Subcutaneous abdominal adipose tissue (tissue), 5 donors: ENCODE results near the gene KLK7.

Source experiments
- H3K27ac ChIP-seq: one replicate; pipeline ENCODE4 v1.7.0; 2013; ENCODE audit warnings: low read depth, mild to moderate bottlenecking, inconsistent platforms, low read length, moderate library complexity
- H3K27me3 ChIP-seq, 5 donors: one replicate each; pipeline ENCODE4 v1.7.0; 2013; ENCODE audit warnings: low read length in 5 of 5, inconsistent platforms in 1 of 5; ENCODE audit not compliant: control insufficient read depth in 5 of 5, insufficient read depth in 4 of 5
- H3K36me3 ChIP-seq, 5 donors: one replicate each; pipeline ENCODE4 v1.7.0; 2013; ENCODE audit warnings: low read length in 5 of 5; ENCODE audit not compliant: control insufficient read depth in 5 of 5, insufficient read depth in 5 of 5
- H3K4me1 ChIP-seq, 5 donors: one replicate each; pipeline ENCODE4 v1.7.0; 2013; ENCODE audit warnings: low read length in 5 of 5, mild to moderate bottlenecking in 3 of 5, moderate library complexity in 1 of 5; ENCODE audit not compliant: control insufficient read depth in 5 of 5, insufficient read depth in 5 of 5
- H3K4me3 ChIP-seq, 5 donors: one replicate each; pipeline ENCODE4 v1.7.0; 2013; ENCODE audit warnings: low read length in 5 of 5, low read depth in 1 of 5
- H3K9ac ChIP-seq, 5 donors: one replicate each; pipeline ENCODE4 v1.7.0; 2013; ENCODE audit warnings: low read length in 5 of 5, mild to moderate bottlenecking in 4 of 5, moderate library complexity in 3 of 5
- H3K9me3 ChIP-seq, 5 donors: one replicate each; pipeline ENCODE4 v1.7.0; 2013; ENCODE audit warnings: low read length in 5 of 5; ENCODE audit not compliant: control insufficient read depth in 5 of 5
- donor health status: healthy.
- donor health status: healthy.
- donor health status: healthy.
- donor health status: healthy.
- donor health status: healthy.

KLK7 gene

DNA sequence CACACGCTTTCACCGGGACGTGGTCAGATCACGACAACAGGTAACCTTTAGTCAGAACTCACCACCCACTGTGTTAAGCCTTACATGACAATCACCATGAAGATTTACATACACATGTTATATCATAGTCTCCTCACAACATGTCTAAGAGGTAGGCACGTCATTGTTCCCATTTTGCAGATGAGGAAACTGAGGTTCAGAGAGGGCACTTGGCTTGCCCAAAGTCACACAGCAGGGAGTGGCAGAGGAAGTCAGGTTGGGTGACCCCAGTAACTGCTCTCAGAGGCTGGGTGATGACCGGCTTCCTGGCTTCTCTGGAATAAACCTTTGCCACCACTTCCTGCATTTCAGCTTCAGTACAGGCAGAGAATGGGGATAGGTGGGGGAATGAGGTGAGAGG lies 30.5 kb upstream of the KLK7 start:
- H3K27me3 ChIP-seq = peaks cover 26 to 60% (median 53%) of the 10 kb centered on the region in 5 donors
- H3K9ac ChIP-seq = no peak overlapping the region
- peaks cover 0 to 15% (median 13%) of the 10 kb centered on the region in 5 donors for H3K4me1 ChIP-seq
- H3K27ac ChIP-seq = no peak overlapping the region
- no peak overlapping the region for H3K4me3 ChIP-seq
- no peaks in the 10 kb centered on the region for H3K9me3 ChIP-seq
- no peaks in the 10 kb centered on the region for H3K36me3 ChIP-seq

DNA sequence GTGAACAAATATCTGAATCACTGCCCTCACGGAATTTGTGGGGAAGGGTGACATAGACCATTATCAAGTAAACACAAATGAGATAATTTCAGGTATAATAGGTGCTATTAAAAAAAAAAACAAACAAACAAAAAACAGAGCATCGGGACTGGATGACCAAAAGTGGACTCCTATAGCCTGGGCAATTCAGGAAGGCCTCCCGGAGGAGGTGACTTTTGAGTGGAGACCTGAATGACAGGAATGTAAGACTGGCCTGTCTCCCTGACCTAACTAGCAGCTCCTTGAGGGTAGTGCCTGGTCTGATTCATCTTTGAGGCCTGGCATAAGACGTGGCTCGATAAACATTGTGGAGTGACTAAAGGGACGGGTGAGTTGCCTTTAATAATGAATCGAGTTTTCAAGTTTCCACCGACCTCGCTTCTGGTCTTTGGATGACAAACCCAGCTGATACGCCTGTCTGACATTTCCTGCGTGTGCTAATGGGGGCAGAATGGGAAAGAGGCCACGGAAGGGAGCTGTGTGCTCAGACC lies 29.0 kb upstream of the KLK7 start:
- Histone ChIP-seq H3K4me1 (peaks cover 0 to 10% (median 8%) of the 10 kb centered on the region in 5 donors), H3K9me3 (no peaks in the 10 kb centered on the region), H3K27ac (no peak overlapping the region), H3K27me3 (peaks cover 22 to 55% (median 51%) of the 10 kb centered on the region in 5 donors), H3K36me3 (no peaks in the 10 kb centered on the region), H3K9ac (no peak overlapping the region), H3K4me3 (no peak overlapping the region)

DNA sequence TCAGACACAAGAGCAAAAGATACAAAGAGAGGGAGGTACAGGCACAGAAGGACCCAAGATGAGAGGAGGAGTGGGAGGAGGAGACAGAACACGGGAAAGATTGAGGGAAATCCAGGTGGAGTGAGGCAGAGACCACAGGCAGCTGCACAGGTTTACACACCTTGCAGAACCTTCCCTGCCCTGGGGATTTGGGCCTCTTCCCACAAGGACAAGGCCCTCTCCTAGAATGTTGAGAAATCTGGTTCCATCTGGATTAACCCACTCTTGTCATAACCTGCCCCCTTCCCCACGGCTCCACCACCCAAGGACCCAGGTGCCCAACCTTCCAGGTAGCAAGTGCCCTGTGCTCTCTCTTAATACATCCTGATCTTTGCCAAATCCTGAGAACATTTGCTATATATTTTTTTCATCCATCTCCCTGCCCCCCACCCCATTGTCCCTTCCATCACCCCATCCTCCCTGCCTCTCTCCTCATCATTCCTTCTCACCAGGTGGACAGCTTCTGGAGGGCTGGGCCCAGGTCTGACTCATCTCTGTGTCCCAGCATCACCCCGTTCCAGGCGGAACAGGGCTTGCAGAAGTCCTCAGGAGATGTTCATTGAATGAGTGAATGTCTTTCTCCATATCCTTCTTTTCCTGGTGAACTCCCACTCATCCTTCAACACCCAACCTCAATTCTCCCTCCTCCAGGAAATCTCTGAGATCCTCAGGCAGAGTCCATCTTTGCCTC lies 26.5 kb upstream of the KLK7 start:
- Histone ChIP-seq H3K27ac (no peak overlapping the region), H3K4me1 (no peaks in the 10 kb centered on the region), H3K4me3 (no peak overlapping the region), H3K9me3 (no peaks in the 10 kb centered on the region), H3K9ac (no peak overlapping the region), H3K27me3 (peaks cover 17 to 44% (median 42%) of the 10 kb centered on the region in 5 donors), H3K36me3 (no peaks in the 10 kb centered on the region)

DNA sequence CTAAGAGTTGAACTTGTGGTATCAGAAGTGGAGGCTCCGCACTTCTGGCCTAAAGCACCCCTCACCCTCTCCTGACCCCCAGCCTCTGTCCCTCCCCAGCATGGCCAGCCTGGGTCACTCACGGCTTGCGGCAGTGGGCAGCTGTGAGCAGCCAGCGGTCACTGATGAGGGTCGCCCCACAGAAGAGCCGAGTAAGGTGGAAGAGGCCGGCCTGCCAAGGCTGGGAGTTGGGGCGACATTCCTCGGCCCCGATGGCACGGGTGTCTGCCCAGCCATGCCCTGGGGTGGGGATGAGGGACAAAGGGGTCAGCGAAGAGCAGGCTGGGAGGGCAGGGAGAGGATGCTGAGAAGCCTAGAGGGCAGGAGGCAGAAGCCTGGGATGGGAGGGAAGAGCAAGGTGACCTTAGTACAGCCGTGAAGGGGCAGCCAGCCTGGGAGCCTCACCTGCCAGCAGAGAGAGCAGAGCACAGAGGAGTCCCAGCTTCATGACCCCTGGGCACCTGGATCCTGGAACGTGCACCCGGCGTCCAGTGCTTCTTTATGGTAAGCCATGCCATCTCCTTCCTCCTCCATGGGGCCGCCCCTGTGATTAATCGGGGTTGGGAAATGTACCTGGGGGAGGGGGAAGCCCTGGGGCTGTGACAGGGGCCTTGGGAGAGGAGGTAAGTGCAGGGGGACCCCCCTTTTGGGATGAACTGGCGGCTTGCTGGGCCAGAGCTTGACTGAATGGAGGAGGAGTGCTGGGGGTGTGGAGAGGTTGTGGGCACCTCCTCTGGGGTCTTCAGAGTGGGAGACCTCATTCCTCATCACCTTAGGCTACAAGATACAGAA lies 25.6 kb upstream of the KLK7 start:
- Histone ChIP-seq H3K27ac (no peak overlapping the region), H3K36me3 (no peaks in the 10 kb centered on the region), H3K9me3 (no peaks in the 10 kb centered on the region), H3K4me3 (no peak overlapping the region), H3K27me3 (peaks cover 12 to 34% (median 32%) of the 10 kb centered on the region in 5 donors), H3K9ac (no peak overlapping the region), H3K4me1 (no peaks in the 10 kb centered on the region)

DNA sequence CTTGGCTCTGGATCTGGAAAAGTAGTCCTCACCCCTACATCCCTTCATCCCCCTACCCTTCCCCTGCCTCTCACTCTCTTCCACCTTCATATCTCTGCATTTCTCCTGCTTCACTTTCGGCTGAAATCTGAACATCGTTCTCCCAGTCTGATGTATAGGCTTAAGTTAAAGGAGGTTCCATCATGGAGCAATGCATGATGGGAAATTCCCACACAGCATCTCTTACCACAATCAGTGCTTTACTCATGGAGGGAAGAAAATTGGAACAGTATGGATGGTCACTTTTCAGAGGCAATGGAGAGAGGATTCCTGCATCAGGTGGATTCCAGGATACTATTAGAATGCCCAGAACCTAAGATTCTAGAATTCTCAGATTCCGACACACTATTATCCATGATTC lies 23.8 kb upstream of the KLK7 start:
- Histone ChIP-seq H3K9ac (no peak overlapping the region), H3K27ac (no peak overlapping the region), H3K4me3 (no peak overlapping the region), H3K36me3 (no peaks in the 10 kb centered on the region), H3K4me1 (peaks cover 0 to 2% (median 0%) of the 10 kb centered on the region in 5 donors), H3K27me3 (peaks cover 21 to 34% (median 28%) of the 10 kb centered on the region in 5 donors), H3K9me3 (no peaks in the 10 kb centered on the region)

DNA sequence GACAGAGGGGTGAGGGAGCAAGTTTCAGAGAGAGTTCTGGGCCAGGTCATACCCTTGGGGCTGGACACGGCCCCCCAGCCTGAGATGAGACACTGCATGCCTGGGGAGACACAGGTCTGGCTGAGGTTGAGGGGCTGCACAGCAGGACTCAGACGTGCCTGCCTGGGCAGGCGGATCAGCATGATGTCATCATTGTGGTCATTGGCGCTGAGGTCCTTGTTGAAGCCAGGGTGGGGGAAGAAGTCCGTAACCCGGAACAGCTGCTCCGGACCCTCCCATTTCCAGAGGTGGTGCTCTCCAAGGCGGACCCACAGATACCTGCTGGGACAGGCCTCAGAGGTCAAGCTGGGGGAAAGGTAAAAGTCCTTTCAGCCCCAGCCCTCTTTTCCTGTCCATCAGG lies 22.7 kb upstream of the KLK7 start:
- peaks cover 0 to 6% (median 0%) of the 10 kb centered on the region in 5 donors for H3K4me1 ChIP-seq
- peaks cover 28 to 43% (median 36%) of the 10 kb centered on the region in 5 donors for H3K27me3 ChIP-seq
- H3K9me3 ChIP-seq = no peaks in the 10 kb centered on the region
- H3K36me3 ChIP-seq = no peaks in the 10 kb centered on the region
- no peak overlapping the region for H3K27ac ChIP-seq
- no peak overlapping the region for H3K9ac ChIP-seq
- H3K4me3 ChIP-seq = no peak overlapping the region

DNA sequence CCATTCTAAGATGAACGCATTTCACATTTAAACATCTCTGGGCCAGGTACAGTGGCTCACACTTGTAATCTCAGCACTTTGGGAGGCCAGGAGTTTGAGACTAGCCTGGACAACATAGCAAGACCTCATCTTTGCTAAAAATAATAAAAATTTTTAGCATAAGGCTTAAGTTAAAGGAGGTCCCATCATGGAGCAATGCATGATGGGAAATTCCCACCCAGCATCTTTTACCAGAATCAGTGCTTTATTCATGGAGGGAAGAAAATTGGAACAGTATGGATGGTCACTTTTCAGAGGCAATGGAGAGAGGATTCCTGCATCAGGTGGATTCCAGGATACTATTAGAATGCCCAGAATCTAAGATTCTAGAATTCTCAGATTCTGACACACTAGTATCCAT lies 21.5 kb upstream of the KLK7 start:
- H3K36me3 ChIP-seq = no peaks in the 10 kb centered on the region
- peaks cover 35 to 51% (median 41%) of the 10 kb centered on the region in 5 donors for H3K27me3 ChIP-seq
- no peak overlapping the region for H3K9ac ChIP-seq
- H3K4me1 ChIP-seq = peaks cover 0 to 6% (median 0%) of the 10 kb centered on the region in 5 donors
- no peak overlapping the region for H3K27ac ChIP-seq
- no peaks in the 10 kb centered on the region for H3K9me3 ChIP-seq
- no peak overlapping the region for H3K4me3 ChIP-seq

DNA sequence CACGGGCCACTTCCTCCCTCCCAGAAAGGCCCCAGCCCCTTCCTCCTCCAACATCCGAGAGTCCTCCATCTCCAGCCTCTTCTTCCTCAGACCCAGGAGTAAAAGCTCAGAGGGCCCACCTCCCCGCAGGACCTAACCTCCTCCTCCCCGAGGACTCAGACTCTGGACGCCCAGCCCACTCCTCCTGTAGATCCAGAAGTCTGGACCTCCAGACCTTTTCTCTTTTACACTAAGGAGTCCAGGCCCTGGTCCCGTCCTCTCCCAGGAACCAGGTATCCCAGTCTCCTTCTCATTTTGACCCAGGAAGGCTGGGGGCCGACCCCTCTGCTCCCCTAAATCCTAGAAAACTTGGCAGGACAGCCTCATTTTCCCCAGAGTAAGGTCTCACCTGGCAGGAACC lies 19.6 kb upstream of the KLK7 start:
- Histone ChIP-seq H3K36me3 (no peaks in the 10 kb centered on the region), H3K9me3 (no peaks in the 10 kb centered on the region), H3K27me3 (peaks cover 37 to 47% (median 41%) of the 10 kb centered on the region in 5 donors), H3K4me3 (no peak overlapping the region), H3K4me1 (peaks cover 0 to 6% (median 0%) of the 10 kb centered on the region in 5 donors), H3K9ac (no peak overlapping the region), H3K27ac (no peak overlapping the region)

DNA sequence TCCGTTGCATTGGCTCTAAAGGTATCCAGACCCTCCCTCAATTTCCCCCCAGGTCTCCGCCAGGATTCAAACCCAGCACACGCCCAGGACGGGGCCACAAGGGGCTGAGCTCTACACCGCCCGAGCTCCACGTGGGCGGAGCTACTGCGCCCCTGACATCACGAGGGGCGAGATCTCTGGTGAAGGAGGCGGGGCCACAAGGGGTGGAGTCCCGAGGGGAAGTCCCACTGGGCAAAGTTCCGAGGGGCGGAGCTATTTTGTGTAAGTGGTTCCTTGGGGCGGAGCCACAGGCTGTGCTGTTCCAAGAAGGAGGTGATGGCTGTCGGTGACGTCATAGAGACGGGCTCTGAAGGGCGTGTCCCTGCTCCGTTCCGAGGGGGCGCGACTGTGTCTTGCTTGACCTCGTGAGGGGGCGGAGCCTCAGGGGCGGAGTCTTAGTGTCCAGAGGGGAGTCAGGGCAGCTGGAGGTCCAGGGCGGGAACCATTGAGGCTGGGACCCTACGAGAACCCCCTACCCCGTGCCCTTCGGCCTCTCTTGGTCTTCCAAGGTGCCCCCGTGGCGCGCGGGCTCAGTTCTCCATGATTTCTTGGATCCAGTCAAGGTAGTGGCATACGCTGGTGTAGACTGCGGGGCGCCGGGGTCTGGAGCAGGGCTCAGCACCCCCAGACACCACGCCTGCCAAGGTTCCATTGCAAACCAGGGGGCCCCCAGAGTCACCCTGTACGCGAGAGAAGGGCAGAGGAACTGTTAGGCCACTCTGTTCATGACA lies 19.0 kb upstream of the KLK7 start:
- Histone ChIP-seq H3K27me3 (peaks cover 39 to 48% (median 46%) of the 10 kb centered on the region in 5 donors), H3K9ac (no peak overlapping the region), H3K9me3 (no peaks in the 10 kb centered on the region), H3K36me3 (no peaks in the 10 kb centered on the region), H3K4me3 (no peak overlapping the region), H3K4me1 (peaks cover 0 to 6% (median 0%) of the 10 kb centered on the region in 5 donors), H3K27ac (no peak overlapping the region)
